NCI-H82 treated with DMSO at 0.1 percent for 48 hours (cell line): Measurements from ENCODE around the gene KIZ.

Experiments used
- DNase-seq: peaks from one replicate; lab custom pipeline; 2025; ENCODE audit not compliant: unreplicated experiment; lab: John Stamatoyannopoulos, UW

Gene KIZ

GRCh38 chr20:21257192-21257591 lies 131.3 kb downstream of the KIZ start:
- DNase-seq: no peak

GRCh38 chr20:21258411-21258810 lies 132.5 kb downstream of the KIZ start:
- no peak for DNase-seq

GRCh38 chr20:21259346-21259745 lies 133.5 kb downstream of the KIZ start:
- DNase-seq: no peak

GRCh38 chr20:21262812-21263211 lies 136.9 kb downstream of the KIZ start:
- DNase-seq: no peak

GRCh38 chr20:21265261-21266190 lies 139.6 kb downstream of the KIZ start:
- no peak for DNase-seq

GRCh38 chr20:21266191-21266536 lies 140.3 kb downstream of the KIZ start:
- no peak for DNase-seq

- DNase-seq: no peak
These were observed 143.9 kb downstream of the KIZ start for GRCh38 chr20:21269772-21270171.

GRCh38 chr20:21270806-21271205 lies 144.9 kb downstream of the KIZ start:
- no peak for DNase-seq

- no peak for DNase-seq
These were observed 146.4 kb downstream of the KIZ start for GRCh38 chr20:21272279-21272678.

GRCh38 chr20:21272679-21273078 lies 146.8 kb downstream of the KIZ start:
- no peak for DNase-seq

GRCh38 chr20:21273755-21274386 lies 148.0 kb downstream of the KIZ start:
- no peak for DNase-seq

GRCh38 chr20:21278829-21279228 lies 152.9 kb downstream of the KIZ start:
- no peak for DNase-seq

- no peak for DNase-seq
These were observed 154.0 kb downstream of the KIZ start for GRCh38 chr20:21279706-21280521.

GRCh38 chr20:21280522-21281016 lies 154.7 kb downstream of the KIZ start:
- no peak for DNase-seq

GRCh38 chr20:21286775-21287174 lies 160.9 kb downstream of the KIZ start:
- DNase-seq: no peak

GRCh38 chr20:21288587-21289370 lies 162.9 kb downstream of the KIZ start:
- DNase-seq: no peak

- no peak for DNase-seq
These were observed 163.8 kb downstream of the KIZ start for GRCh38 chr20:21289651-21290050.

GRCh38 chr20:21291026-21291425 lies 165.1 kb downstream of the KIZ start:
- DNase-seq: no peak

- DNase-seq: no peak
These were observed 168.9 kb downstream of the KIZ start for GRCh38 chr20:21294755-21295154.
